K562 (cell line): Measurements from ENCODE around the gene ALDH18A1. TPM values are rescaled to one million over a fixed set of nuclear protein-coding genes. Genes with fewer than 3 reads are reported as not detected.
A peak's percentile ranks its signal among the peaks of the same experiment; 100 is the strongest.

Source experiments
- HIVEP1 ChIP-seq: fragments of 250-450 bp; sonication (Bioruptor Pico); IDR thresholded peaks from 2 replicates; pipeline ENCODE4 v1.4.0; 2020; ENCODE audit warnings: mild to moderate bottlenecking
- KDM2B ChIP-seq: fragments of 250-450 bp; sonication (Bioruptor Pico); IDR thresholded peaks from 2 replicates; pipeline ENCODE4 v1.8.0; 2021; ENCODE audit warnings: mild to moderate bottlenecking, moderate library complexity
- PRPF4 ChIP-seq: fragments of 200-400 bp; formaldehyde crosslinking; IDR thresholded peaks from one replicate; pipeline ENCODE4 v1.6.1; 2017; ENCODE audit warnings: low read length, low read depth, mild to moderate bottlenecking; ENCODE audit not compliant: insufficient read depth, poor library complexity, severe bottlenecking
- RBM15 ChIP-seq: fragments of 200-400 bp; formaldehyde crosslinking; IDR thresholded peaks from 2 replicates; pipeline ENCODE4 v1.6.1; 2018; ENCODE audit warnings: mild to moderate bottlenecking, low read length, moderate library complexity; ENCODE audit not compliant: insufficient read depth
- ZBTB12 ChIP-seq: fragments of 250-450 bp; sonication (Bioruptor Pico); IDR thresholded peaks from 2 replicates; pipeline ENCODE4 v1.4.0; 2020
- ZFP36 ChIP-seq: fragments of 150-350 bp; IDR thresholded peaks from 2 replicates; pipeline ENCODE4 v1.6.1; 2018; ENCODE audit warnings: low read length, low read depth; ENCODE audit not compliant: partially characterized antibody
- ZFP91 ChIP-seq: sonication (generic); formaldehyde crosslinking; IDR thresholded peaks from 2 replicates; pipeline ENCODE4 v1.8.0; 2022; ENCODE audit warnings: mild to moderate bottlenecking, missing genetic modification reagents
- ZNF146 ChIP-seq: IDR thresholded peaks from one replicate; pipeline ENCODE4 v1.6.1; 2018; ENCODE audit warnings: missing compliant biosample characterization; ENCODE audit not compliant: unreplicated experiment
- ZNF175 ChIP-seq: fragments of 200-800 bp; sonication (Bioruptor generic); IDR thresholded peaks from 2 replicates; pipeline ENCODE4 v1.6.1; 2016; ENCODE audit warnings: low read depth, mild to moderate bottlenecking, missing genetic modification characterization, missing compliant biosample characterization
- ZNF212 ChIP-seq: fragments of 450-650 bp; formaldehyde crosslinking; IDR thresholded peaks from 2 replicates; pipeline ENCODE4 v1.4.0; 2020; ENCODE audit warnings: mild to moderate bottlenecking
- ZNF280B ChIP-seq: fragments of 250-450 bp; sonication (Bioruptor Pico); IDR thresholded peaks from 2 replicates; pipeline ENCODE4 v1.5.1; 2021; ENCODE audit warnings: mild to moderate bottlenecking
- ZNF395 ChIP-seq: fragments of 200-800 bp; sonication (Bioruptor generic); IDR thresholded peaks from 2 replicates; pipeline ENCODE4 v1.6.1; 2017; ENCODE audit warnings: missing genetic modification characterization, missing compliant biosample characterization
- ZNF511 ChIP-seq: sonication (generic); formaldehyde crosslinking; IDR thresholded peaks from 2 replicates; pipeline ENCODE4 v1.8.0; 2022; ENCODE audit warnings: mild to moderate bottlenecking, missing genetic modification reagents
- ZNF609 ChIP-seq: sonication (generic); formaldehyde crosslinking; IDR thresholded peaks from 2 replicates; pipeline ENCODE4 v1.8.1; 2023; ENCODE audit warnings: missing genetic modification reagents, mild to moderate bottlenecking, borderline replicate concordance
- ZNF77 ChIP-seq: fragments of 250-450 bp; sonication (Bioruptor Pico); IDR thresholded peaks from 2 replicates; pipeline ENCODE4 v1.5.0; 2020
- polyA plus RNA-seq, 8 experiments: library from polyadenylated mRNA; depleted of rRNA in 4 of 8; stranded (reverse) in 5 of 8; unstranded in 3 of 8; fragments of >200 nt; fragmentation: Nextera tagmentation in 2 of 8; fragmentation: Illumina TruSeq in 1 of 8; extraction: Ambion mirVana in 2 of 8; extraction: Trizol in 1 of 8; gene quantifications; 2 replicates each; pipeline versions ENCODE4 v1.2.1 to v1.2.3, GENCODE V29; 2011 to 2014; ENCODE audit warnings: inconsistent platforms in 1 of 8, missing spikeins in 1 of 8
- total RNA-seq, 7 experiments: library from RNA; depleted of rRNA in 6 of 7; stranded (reverse); fragments of >200 nt in 6 of 7; fragmentation: Illumina TruSeq in 2 of 7; extraction: Trizol in 2 of 7; gene quantifications; 2 replicates each; pipeline versions ENCODE4 v1.2.1 to v1.2.3, GENCODE V29; 2011 to 2021; ENCODE audit warnings: low replicate concordance in 1 of 7

Gene ALDH18A1
- total and polyA plus RNA-seq, 9 of the 15 experiments (the other 6 are each of a cell fraction or from before 2014, with no cell fraction given), result 12.0 to 83.3 (median 43.8) TPM

GRCh38 chr10:95693668-95694534, 37.4 kb upstream of the ALDH18A1 start, which contains the start of gene TCTN3 (continued):
- no peak for TF ChIP-seq ZNF77 (CRISPR knock-in tag)
- no peak for TF ChIP-seq ZNF609 (CRISPR knock-in tag)
- no peak for TF ChIP-seq KDM2B (CRISPR knock-in tag)
- peak; percentile 66 for TF ChIP-seq ZBTB12 (CRISPR knock-in tag)
- TF ChIP-seq RBM15, result no peak
- TF ChIP-seq ZFP36, result no peak
- TF ChIP-seq ZNF280B (CRISPR knock-in tag), result no peak
- TF ChIP-seq ZNF395 (CRISPR knock-in tag), result no peak
- no peak for TF ChIP-seq PRPF4
- no peak for TF ChIP-seq ZNF175 (CRISPR knock-in tag)
- no peak for TF ChIP-seq HIVEP1 (CRISPR knock-in tag)
- TF ChIP-seq ZNF212 (CRISPR knock-in tag), result no peak
- no peak for TF ChIP-seq ZNF146
- no peak for TF ChIP-seq ZNF511 (CRISPR knock-in tag)
- TF ChIP-seq ZFP91 (CRISPR knock-in tag), result no peak
